Measurements from ENCODE around the gene NTRK3. TPM values are rescaled to one million over a fixed set of nuclear protein-coding genes. Genes with fewer than 3 reads are reported as not detected.

Gene NTRK3
- polyA plus RNA-seq, 1 donor (not counting 4 experiments of a cell fraction or from before 2014, with no cell fraction given): not detected

DNA sequence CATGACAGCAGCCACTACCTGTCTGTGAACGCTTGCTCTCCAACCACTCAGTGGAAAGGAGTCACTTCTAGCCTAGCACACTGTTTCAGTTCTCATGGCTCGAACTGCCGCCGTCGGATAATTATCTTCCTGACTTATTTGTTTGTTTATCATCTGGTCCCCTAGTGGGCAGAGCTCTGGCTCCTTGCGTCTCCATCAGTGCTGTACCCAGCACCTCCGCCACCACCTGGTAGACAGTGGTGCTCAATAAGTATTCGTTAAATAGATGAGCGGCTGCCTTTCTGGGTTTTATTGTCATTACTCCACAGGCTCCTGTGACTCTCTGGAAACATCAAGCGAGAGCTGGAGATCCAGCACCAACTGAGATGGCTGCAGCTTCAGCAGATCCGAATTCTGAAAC, 297.5 kb downstream of the NTRK3 start:
- FAIRE-seq (no peak), DNase-seq (ENCODE audit: low read depth, low spot score) (no peak)
- Histone ChIP-seq H3K9me3 (ENCODE audit: control insufficient read depth, low read depth, low read length) (peaks cover 2% of the 10 kb centered on the region), H3K9ac (ENCODE audit: control insufficient read depth, extremely low read depth, insufficient read depth, low read length) (no peak overlapping the region), H4K20me1 (ENCODE audit: control insufficient read depth, extremely low read depth, insufficient read depth, low read length) (no peaks in the 10 kb centered on the region), H3K79me2 (ENCODE audit: control insufficient read depth, insufficient read depth, low read length) (no peaks in the 10 kb centered on the region), H2AFZ (ENCODE audit: control insufficient read depth, low read length) (no peak overlapping the region), H3K4me2 (ENCODE audit: control insufficient read depth, extremely low read depth, insufficient read depth, low read depth, low read length) (no peak overlapping the region), H3K9me1 (ENCODE audit: control insufficient read depth, extremely low read depth, insufficient read depth, low read length) (no peaks in the 10 kb centered on the region), H3K4me3 (ENCODE audit: control insufficient read depth in 2 of 3, extremely low read depth in 1 of 3, insufficient read depth in 2 of 3, low read depth in 1 of 3, low read length in 3 of 3) (no peak overlapping the region), H3K27ac (ENCODE audit: control insufficient read depth, insufficient read depth, low read length) (no peak overlapping the region), H3K36me3 (ENCODE audit: control insufficient read depth in 2 of 2, extremely low read depth in 1 of 2, insufficient read depth in 2 of 2, low read length in 2 of 2) (no peaks in the 10 kb centered on the region), H3K27me3 (ENCODE audit: control insufficient read depth, extremely low read depth, insufficient read depth, low read length) (no peaks in the 10 kb centered on the region), H3K4me1 (ENCODE audit: control insufficient read depth, extremely low read depth, insufficient read depth, low read length) (no peaks in the 10 kb centered on the region)
- TF ChIP-seq, protein P1, sequence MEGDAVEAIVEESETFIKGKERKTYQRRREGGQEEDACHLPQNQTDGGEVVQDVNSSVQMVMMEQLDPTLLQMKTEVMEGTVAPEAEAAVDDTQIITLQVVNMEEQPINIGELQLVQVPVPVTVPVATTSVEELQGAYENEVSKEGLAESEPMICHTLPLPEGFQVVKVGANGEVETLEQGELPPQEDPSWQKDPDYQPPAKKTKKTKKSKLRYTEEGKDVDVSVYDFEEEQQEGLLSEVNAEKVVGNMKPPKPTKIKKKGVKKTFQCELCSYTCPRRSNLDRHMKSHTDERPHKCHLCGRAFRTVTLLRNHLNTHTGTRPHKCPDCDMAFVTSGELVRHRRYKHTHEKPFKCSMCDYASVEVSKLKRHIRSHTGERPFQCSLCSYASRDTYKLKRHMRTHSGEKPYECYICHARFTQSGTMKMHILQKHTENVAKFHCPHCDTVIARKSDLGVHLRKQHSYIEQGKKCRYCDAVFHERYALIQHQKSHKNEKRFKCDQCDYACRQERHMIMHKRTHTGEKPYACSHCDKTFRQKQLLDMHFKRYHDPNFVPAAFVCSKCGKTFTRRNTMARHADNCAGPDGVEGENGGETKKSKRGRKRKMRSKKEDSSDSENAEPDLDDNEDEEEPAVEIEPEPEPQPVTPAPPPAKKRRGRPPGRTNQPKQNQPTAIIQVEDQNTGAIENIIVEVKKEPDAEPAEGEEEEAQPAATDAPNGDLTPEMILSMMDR (optimal IDR thresholded peaks at IDR 0.05 in 1 of 3, IDR thresholded peaks at IDR 0.05 in 1 of 3, conservative IDR thresholded peaks at IDR 0.05 in 1 of 3; ENCODE audit: extremely low read depth in 1 of 3, insufficient read depth in 2 of 3, low read length in 3 of 3): no peak
- no peak for TF ChIP-seq EZH2 (IDR thresholded peaks at IDR 0.05; ENCODE audit: low read length)
- dilution Hi-C loops (cut with MboI; ENCODE audit: extremely low pct_ligation_motif_present, low sequenced_read_pairs): no loop called here

DNA sequence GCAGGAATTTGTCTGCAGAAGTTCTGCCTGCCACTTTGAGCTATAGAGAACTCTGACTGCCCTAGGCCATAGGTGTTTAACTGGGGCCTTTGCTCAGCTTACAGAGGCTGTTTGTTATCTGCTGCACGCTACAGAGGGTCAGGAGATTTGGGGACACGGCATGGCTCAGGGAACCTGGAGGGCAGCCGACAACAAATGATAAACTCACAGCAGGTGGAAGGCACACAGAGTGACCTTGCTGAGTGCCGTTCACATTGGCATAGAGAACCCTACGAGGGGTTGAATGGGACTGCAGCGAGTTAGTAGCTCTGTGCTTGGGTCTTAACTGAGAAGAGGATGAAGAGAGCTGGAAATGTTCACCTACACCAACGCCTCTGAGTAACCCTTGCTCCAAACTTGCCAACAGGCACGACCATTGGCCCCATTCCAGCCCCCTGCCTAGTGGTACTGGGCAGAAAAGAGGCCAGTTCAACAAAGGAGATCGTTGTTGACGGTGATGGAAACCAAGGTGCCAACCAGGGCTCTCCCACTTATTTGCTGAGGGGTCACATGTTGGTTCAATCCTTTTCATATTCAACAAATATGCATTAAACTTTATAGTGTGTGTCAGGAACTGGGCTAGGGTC, 301.1 kb downstream of the NTRK3 start:
- no peaks in the 10 kb centered on the region for H3K27me3 ChIP-seq (ENCODE audit: control insufficient read depth, extremely low read depth, insufficient read depth, low read length)
- DNase-seq (ENCODE audit: low read depth, low spot score): no peak
- H3K79me2 ChIP-seq (ENCODE audit: control insufficient read depth, insufficient read depth, low read length): no peaks in the 10 kb centered on the region
- H3K36me3 ChIP-seq (ENCODE audit: control insufficient read depth in 2 of 2, extremely low read depth in 1 of 2, insufficient read depth in 2 of 2, low read length in 2 of 2): no peaks in the 10 kb centered on the region
- H3K9me1 ChIP-seq (ENCODE audit: control insufficient read depth, extremely low read depth, insufficient read depth, low read length): no peaks in the 10 kb centered on the region
- H3K9me3 ChIP-seq (ENCODE audit: control insufficient read depth, low read depth, low read length): peaks cover 2% of the 10 kb centered on the region
- H3K9ac ChIP-seq (ENCODE audit: control insufficient read depth, extremely low read depth, insufficient read depth, low read length): no peak overlapping the region
- no peak overlapping the region for H3K4me3 ChIP-seq (ENCODE audit: control insufficient read depth in 2 of 3, extremely low read depth in 1 of 3, insufficient read depth in 2 of 3, low read depth in 1 of 3, low read length in 3 of 3)
- H4K20me1 ChIP-seq (ENCODE audit: control insufficient read depth, extremely low read depth, insufficient read depth, low read length): no peaks in the 10 kb centered on the region
- no peak overlapping the region for H3K4me2 ChIP-seq (ENCODE audit: control insufficient read depth, extremely low read depth, insufficient read depth, low read depth, low read length)
- FAIRE-seq: no peak
- H2AFZ ChIP-seq (ENCODE audit: control insufficient read depth, low read length): no peak overlapping the region
- H3K27ac ChIP-seq (ENCODE audit: control insufficient read depth, insufficient read depth, low read length): no peak overlapping the region
- TF ChIP-seq, protein P1 (optimal IDR thresholded peaks at IDR 0.05 in 1 of 3, IDR thresholded peaks at IDR 0.05 in 1 of 3, conservative IDR thresholded peaks at IDR 0.05 in 1 of 3; ENCODE audit: extremely low read depth in 1 of 3, insufficient read depth in 2 of 3, low read length in 3 of 3): no peak
- TF ChIP-seq EZH2 (IDR thresholded peaks at IDR 0.05; ENCODE audit: low read length): no peak
- dilution Hi-C loops (cut with MboI; ENCODE audit: extremely low pct_ligation_motif_present, low sequenced_read_pairs): no loop called here
- no peaks in the 10 kb centered on the region for H3K4me1 ChIP-seq (ENCODE audit: control insufficient read depth, extremely low read depth, insufficient read depth, low read length)
